WTC11 (cell line): Measurements from ENCODE around the gene PKP1. TPM values are rescaled to one million over a fixed set of nuclear protein-coding genes. Genes with fewer than 3 reads are reported as not detected.

Source experiments
- ATAC-seq: fragments of 200-7000 bp; cut with Tn5 transposase; 2 replicates; pipeline ENCODE4 v1.10.0; 2021; ENCODE audit warnings: mild to moderate bottlenecking, moderate library complexity
- CTCF ChIA-PET: fragments of 300-600 bp; sonication (Branson Sonifier 250); formaldehyde crosslinking; loops from one replicate; lab custom pipeline; 2021; ENCODE audit warnings: antibody characterized with exemption; lab: Charles Lee
- POLR2A ChIA-PET: fragments of 350-600 bp; sonication (Branson Sonifier 250); formaldehyde crosslinking; loops from one replicate; lab custom pipeline; 2021; ENCODE audit warnings: antibody characterized with exemption; lab: Charles Lee
- DNase-seq: peaks from one replicate; pipeline ENCODE4 v3.0.0; 2021; ENCODE audit warnings: low spot score
- H3K27ac Mint-ChIP-seq: 2 replicates; pipeline ENCODE4 v1.8.0; 2021; ENCODE audit warnings: mixed read lengths
- H3K27me3 Mint-ChIP-seq: 2 replicates; pipeline ENCODE4 v1.8.0; 2021; ENCODE audit warnings: low read depth, mild to moderate bottlenecking, moderate library complexity, mixed read lengths
- H3K36me3 Mint-ChIP-seq: 2 replicates; pipeline ENCODE4 v1.8.0; 2021; ENCODE audit warnings: mixed read lengths
- H3K4me1 Mint-ChIP-seq: 2 replicates; pipeline ENCODE4 v1.8.0; 2022; ENCODE audit warnings: mixed read lengths
- H3K4me3 Mint-ChIP-seq: 2 replicates; pipeline ENCODE4 v1.8.0; 2021; ENCODE audit warnings: mild to moderate bottlenecking, moderate library complexity, mixed read lengths
- H3K9me3 Mint-ChIP-seq: 2 replicates; pipeline ENCODE4 v1.8.0; 2021; ENCODE audit warnings: mixed read lengths
- ARID4B ChIP-seq: sonication (generic); formaldehyde crosslinking; IDR thresholded peaks from 2 replicates; pipeline ENCODE4 v1.8.0; 2023; ENCODE audit warnings: missing genetic modification reagents, mild to moderate bottlenecking, borderline replicate concordance
- ATF1 ChIP-seq: sonication (generic); formaldehyde crosslinking; IDR thresholded peaks from 2 replicates; pipeline ENCODE4 v1.8.1; 2023; ENCODE audit warnings: mild to moderate bottlenecking, moderate library complexity, missing genetic modification reagents
- CREM ChIP-seq: sonication (generic); formaldehyde crosslinking; IDR thresholded peaks from 2 replicates; pipeline ENCODE4 v1.8.1; 2022; ENCODE audit warnings: mild to moderate bottlenecking, missing genetic modification reagents, moderate library complexity
- ELF4 ChIP-seq: sonication (generic); formaldehyde crosslinking; IDR thresholded peaks from 2 replicates; pipeline ENCODE4 v1.8.1; 2022; ENCODE audit warnings: low read depth, mild to moderate bottlenecking, moderate library complexity, missing genetic modification reagents
- EMX1 ChIP-seq: fragments of 250-450 bp; sonication (Bioruptor Pico); IDR thresholded peaks from 2 replicates; pipeline ENCODE4 v1.8.0; 2021; ENCODE audit warnings: mild to moderate bottlenecking
- GABPB1 ChIP-seq: sonication (generic); formaldehyde crosslinking; IDR thresholded peaks from 2 replicates; pipeline ENCODE4 v1.8.1; 2023; ENCODE audit warnings: mild to moderate bottlenecking, missing genetic modification reagents
- RELA ChIP-seq: sonication (generic); formaldehyde crosslinking; IDR thresholded peaks from 2 replicates; pipeline ENCODE4 v1.8.1; 2022; ENCODE audit warnings: missing genetic modification reagents, mild to moderate bottlenecking, borderline replicate concordance
- USF1 ChIP-seq: sonication (generic); formaldehyde crosslinking; IDR thresholded peaks from 2 replicates; pipeline ENCODE4 v1.8.0; 2022; ENCODE audit warnings: mild to moderate bottlenecking, missing genetic modification reagents
- ZNF396 ChIP-seq: fragments of 250-450 bp; sonication (Bioruptor Pico); IDR thresholded peaks from 2 replicates; pipeline ENCODE4 v1.8.0; 2021; ENCODE audit warnings: mild to moderate bottlenecking, moderate library complexity, borderline replicate concordance
- total RNA-seq: library from RNA; stranded (reverse); gene quantifications from 3 replicates; pipeline ENCODE4 v1.2.3, GENCODE V29; 2021
- TF ChIP-seq, protein P1 (sequence below): sonication (generic); formaldehyde crosslinking; IDR thresholded peaks from 2 replicates; pipeline ENCODE4 v1.8.1; 2022; ENCODE audit warnings: mild to moderate bottlenecking, moderate library complexity, missing genetic modification reagents
- TF ChIP-seq, protein P2 (sequence below): sonication (generic); formaldehyde crosslinking; IDR thresholded peaks from 2 replicates; pipeline ENCODE4 v1.8.1; 2023; ENCODE audit warnings: mild to moderate bottlenecking, missing genetic modification reagents, borderline replicate concordance
- TF ChIP-seq, protein P3 (sequence below): fragments of 250-450 bp; sonication (Bioruptor Pico); IDR thresholded peaks from 2 replicates; pipeline ENCODE4 v1.9.0; 2021; ENCODE audit warnings: mild to moderate bottlenecking, borderline replicate concordance
- TF ChIP-seq, protein P4 (sequence below): sonication (generic); formaldehyde crosslinking; IDR thresholded peaks from 2 replicates; pipeline ENCODE4 v1.8.1; 2022; ENCODE audit warnings: mild to moderate bottlenecking, missing genetic modification reagents, moderate library complexity, borderline replicate concordance
- TF ChIP-seq, protein P5 (sequence below): sonication (generic); formaldehyde crosslinking; IDR thresholded peaks from 2 replicates; pipeline ENCODE4 v1.8.1; 2023; ENCODE audit warnings: mild to moderate bottlenecking, moderate library complexity, missing genetic modification reagents

PKP1 gene
- total RNA-seq, 1 experiment from 2014 or later = 0.24 TPM

DNA sequence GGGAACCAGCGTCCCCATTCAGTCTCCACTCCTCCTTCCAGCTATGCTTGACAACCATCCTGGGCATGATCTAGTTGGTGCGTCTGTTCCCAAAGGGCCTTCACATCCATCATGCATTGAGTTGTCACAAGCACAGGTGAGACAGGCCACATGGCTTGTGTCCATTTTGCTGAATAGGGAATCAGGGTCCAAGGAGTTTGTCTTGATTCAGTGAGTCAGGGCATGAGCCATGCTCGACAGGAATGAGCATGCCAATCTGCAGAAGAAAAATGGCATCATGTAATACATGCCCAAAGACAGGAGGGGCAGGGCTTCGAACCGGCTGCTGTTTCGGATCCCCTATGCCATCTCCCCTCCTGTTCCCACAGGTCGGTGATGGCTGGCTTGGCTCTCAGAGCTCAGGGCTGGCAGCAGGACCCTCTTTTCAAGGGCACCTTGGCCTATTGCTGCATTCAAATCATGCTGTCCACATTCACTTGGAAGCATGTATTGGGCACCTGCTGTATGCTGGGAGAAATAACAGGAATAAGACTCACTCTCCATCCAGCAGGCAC lies 44.5 kb downstream of the PKP1 start:
- CTCF ChIA-PET = interaction anchor here (1.2 to 2.1 kb wide), 2 partner anchors 20 to 113 kb away, joined by 3 to 7 read pairs; no protein-coding TSS in a partner anchor
- DNase-seq (no peak), ATAC-seq (no peak)
- Mint-ChIP-seq H3K36me3 (no peaks in the 10 kb centered on the region), H3K27ac (no peak overlapping the region), H3K4me1 (no peaks in the 10 kb centered on the region), H3K27me3 (no peaks in the 10 kb centered on the region; the same call in 1 of the 2 replicates), H3K9me3 (peaks cover 3% of the 10 kb centered on the region; the same call in 1 of the 2 replicates), H3K4me3 (no peak overlapping the region)
- TF ChIP-seq, protein P1, sequence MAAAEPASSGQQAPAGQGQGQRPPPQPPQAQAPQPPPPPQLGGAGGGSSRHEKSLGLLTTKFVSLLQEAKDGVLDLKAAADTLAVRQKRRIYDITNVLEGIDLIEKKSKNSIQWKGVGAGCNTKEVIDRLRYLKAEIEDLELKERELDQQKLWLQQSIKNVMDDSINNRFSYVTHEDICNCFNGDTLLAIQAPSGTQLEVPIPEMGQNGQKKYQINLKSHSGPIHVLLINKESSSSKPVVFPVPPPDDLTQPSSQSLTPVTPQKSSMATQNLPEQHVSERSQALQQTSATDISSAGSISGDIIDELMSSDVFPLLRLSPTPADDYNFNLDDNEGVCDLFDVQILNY (CRISPR knock-in tag) = no peak
- TF ChIP-seq USF1 (CRISPR knock-in tag) (no peak), ATF1 (CRISPR knock-in tag) (no peak), ARID4B (CRISPR knock-in tag) (no peak), GABPB1 (no peak), CREM (CRISPR knock-in tag) (no peak), EMX1 (no peak), ELF4 (no peak), ZNF396 (CRISPR knock-in tag) (no peak), RELA (no peak)
- TF ChIP-seq, protein P2, sequence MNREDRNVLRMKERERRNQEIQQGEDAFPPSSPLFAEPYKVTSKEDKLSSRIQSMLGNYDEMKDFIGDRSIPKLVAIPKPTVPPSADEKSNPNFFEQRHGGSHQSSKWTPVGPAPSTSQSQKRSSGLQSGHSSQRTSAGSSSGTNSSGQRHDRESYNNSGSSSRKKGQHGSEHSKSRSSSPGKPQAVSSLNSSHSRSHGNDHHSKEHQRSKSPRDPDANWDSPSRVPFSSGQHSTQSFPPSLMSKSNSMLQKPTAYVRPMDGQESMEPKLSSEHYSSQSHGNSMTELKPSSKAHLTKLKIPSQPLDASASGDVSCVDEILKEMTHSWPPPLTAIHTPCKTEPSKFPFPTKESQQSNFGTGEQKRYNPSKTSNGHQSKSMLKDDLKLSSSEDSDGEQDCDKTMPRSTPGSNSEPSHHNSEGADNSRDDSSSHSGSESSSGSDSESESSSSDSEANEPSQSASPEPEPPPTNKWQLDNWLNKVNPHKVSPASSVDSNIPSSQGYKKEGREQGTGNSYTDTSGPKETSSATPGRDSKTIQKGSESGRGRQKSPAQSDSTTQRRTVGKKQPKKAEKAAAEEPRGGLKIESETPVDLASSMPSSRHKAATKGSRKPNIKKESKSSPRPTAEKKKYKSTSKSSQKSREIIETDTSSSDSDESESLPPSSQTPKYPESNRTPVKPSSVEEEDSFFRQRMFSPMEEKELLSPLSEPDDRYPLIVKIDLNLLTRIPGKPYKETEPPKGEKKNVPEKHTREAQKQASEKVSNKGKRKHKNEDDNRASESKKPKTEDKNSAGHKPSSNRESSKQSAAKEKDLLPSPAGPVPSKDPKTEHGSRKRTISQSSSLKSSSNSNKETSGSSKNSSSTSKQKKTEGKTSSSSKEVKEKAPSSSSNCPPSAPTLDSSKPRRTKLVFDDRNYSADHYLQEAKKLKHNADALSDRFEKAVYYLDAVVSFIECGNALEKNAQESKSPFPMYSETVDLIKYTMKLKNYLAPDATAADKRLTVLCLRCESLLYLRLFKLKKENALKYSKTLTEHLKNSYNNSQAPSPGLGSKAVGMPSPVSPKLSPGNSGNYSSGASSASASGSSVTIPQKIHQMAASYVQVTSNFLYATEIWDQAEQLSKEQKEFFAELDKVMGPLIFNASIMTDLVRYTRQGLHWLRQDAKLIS (CRISPR knock-in tag) = no peak
- TF ChIP-seq, protein P3, sequence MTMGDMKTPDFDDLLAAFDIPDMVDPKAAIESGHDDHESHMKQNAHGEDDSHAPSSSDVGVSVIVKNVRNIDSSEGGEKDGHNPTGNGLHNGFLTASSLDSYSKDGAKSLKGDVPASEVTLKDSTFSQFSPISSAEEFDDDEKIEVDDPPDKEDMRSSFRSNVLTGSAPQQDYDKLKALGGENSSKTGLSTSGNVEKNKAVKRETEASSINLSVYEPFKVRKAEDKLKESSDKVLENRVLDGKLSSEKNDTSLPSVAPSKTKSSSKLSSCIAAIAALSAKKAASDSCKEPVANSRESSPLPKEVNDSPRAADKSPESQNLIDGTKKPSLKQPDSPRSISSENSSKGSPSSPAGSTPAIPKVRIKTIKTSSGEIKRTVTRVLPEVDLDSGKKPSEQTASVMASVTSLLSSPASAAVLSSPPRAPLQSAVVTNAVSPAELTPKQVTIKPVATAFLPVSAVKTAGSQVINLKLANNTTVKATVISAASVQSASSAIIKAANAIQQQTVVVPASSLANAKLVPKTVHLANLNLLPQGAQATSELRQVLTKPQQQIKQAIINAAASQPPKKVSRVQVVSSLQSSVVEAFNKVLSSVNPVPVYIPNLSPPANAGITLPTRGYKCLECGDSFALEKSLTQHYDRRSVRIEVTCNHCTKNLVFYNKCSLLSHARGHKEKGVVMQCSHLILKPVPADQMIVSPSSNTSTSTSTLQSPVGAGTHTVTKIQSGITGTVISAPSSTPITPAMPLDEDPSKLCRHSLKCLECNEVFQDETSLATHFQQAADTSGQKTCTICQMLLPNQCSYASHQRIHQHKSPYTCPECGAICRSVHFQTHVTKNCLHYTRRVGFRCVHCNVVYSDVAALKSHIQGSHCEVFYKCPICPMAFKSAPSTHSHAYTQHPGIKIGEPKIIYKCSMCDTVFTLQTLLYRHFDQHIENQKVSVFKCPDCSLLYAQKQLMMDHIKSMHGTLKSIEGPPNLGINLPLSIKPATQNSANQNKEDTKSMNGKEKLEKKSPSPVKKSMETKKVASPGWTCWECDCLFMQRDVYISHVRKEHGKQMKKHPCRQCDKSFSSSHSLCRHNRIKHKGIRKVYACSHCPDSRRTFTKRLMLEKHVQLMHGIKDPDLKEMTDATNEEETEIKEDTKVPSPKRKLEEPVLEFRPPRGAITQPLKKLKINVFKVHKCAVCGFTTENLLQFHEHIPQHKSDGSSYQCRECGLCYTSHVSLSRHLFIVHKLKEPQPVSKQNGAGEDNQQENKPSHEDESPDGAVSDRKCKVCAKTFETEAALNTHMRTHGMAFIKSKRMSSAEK (CRISPR knock-in tag) = no peak
- TF ChIP-seq, protein P4, sequence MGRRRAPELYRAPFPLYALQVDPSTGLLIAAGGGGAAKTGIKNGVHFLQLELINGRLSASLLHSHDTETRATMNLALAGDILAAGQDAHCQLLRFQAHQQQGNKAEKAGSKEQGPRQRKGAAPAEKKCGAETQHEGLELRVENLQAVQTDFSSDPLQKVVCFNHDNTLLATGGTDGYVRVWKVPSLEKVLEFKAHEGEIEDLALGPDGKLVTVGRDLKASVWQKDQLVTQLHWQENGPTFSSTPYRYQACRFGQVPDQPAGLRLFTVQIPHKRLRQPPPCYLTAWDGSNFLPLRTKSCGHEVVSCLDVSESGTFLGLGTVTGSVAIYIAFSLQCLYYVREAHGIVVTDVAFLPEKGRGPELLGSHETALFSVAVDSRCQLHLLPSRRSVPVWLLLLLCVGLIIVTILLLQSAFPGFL (CRISPR knock-in tag) = no peak
- TF ChIP-seq, protein P5, sequence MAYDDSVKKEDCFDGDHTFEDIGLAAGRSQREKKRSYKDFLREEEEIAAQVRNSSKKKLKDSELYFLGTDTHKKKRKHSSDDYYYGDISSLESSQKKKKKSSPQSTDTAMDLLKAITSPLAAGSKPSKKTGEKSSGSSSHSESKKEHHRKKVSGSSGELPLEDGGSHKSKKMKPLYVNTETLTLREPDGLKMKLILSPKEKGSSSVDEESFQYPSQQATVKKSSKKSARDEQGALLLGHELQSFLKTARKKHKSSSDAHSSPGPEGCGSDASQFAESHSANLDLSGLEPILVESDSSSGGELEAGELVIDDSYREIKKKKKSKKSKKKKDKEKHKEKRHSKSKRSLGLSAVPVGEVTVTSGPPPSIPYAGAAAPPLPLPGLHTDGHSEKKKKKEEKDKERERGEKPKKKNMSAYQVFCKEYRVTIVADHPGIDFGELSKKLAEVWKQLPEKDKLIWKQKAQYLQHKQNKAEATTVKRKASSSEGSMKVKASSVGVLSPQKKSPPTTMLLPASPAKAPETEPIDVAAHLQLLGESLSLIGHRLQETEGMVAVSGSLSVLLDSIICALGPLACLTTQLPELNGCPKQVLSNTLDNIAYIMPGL (CRISPR knock-in tag) = no peak
- POLR2A ChIA-PET = no interaction called here
